ENCODE results near the gene PTPRT. TPM values are rescaled to one million over a fixed set of nuclear protein-coding genes. Genes with fewer than 3 reads are reported as not detected.
"Not testable (repeated sequence)": the region's sequence is repeated elsewhere in the genome, so short reads cannot be mapped to it uniquely, and the experiment has no call there.

The PTPRT gene
- polyA plus RNA-seq, 3 donors: not detected

- Mint-ChIP-seq H3K9me3 (peaks cover 2 to 15% (median 8%) of the 10 kb centered on the region in 7 donors), H3K27me3 (ENCODE audit: low read depth in 3 of 3) (peaks cover 0 to 2% (median 0%) of the 10 kb centered on the region in 3 donors), H3K36me3 (no peaks in the 10 kb centered on the region), H3K27ac (no peak overlapping the region), H3K4me1 (no peaks in the 10 kb centered on the region), H3K4me3 (no peak overlapping the region)
- intact Hi-C loops (cut with micrococcal nuclease): no loop called here
- no peak for DNase-seq
- H4K20me1 ChIP-seq (ENCODE audit: insufficient read depth, low read length): no peaks in the 10 kb centered on the region
- TF ChIP-seq CTCF (IDR thresholded peaks at IDR 0.05): no peak
- no peaks in the 10 kb centered on the region for H3K4me1 ChIP-seq (ENCODE audit: control insufficient read depth in 1 of 2, insufficient read depth in 2 of 2, low read length in 2 of 2)
- WGBS (ENCODE audit: insufficient coverage): 88% methylated on average over 2 of the region's 2 CpGs
- H3K27me3 ChIP-seq (ENCODE audit: control insufficient read depth in 2 of 2, insufficient read depth in 2 of 2, low read length in 2 of 2): no peaks in the 10 kb centered on the region
- H3K4me2 ChIP-seq (replicated peaks; ENCODE audit: extremely low read depth, low read length, poor library complexity, severe bottlenecking): no peak overlapping the region
- H3K4me3 ChIP-seq (replicated peaks in 1 of 3; ENCODE audit: low read depth in 2 of 3, low read length in 3 of 3): no peak overlapping the region
- H3K27ac ChIP-seq (ENCODE audit: low read depth in 1 of 2, low read length in 2 of 2): no peak overlapping the region
- H3K36me3 ChIP-seq (replicated peaks in 1 of 2; ENCODE audit: control insufficient read depth in 1 of 2, insufficient read depth in 2 of 2, low read length in 2 of 2): no peaks in the 10 kb centered on the region
- no peak overlapping the region for H2AFZ ChIP-seq (ENCODE audit: insufficient read depth, low read depth, low read length, poor library complexity, severe bottlenecking)
- no peaks in the 10 kb centered on the region for H3K9me3 ChIP-seq (replicated peaks in 1 of 2; ENCODE audit: control insufficient read depth in 1 of 2, insufficient read depth in 1 of 2, low read length in 2 of 2)
- no peaks in the 10 kb centered on the region for H3K79me2 ChIP-seq (ENCODE audit: insufficient read depth, low read length)
- no peak overlapping the region for H3K9ac ChIP-seq (ENCODE audit: insufficient read depth, low read length, poor library complexity, severe bottlenecking)
These were observed 975.6 kb downstream of the PTPRT start for GRCh38 chr20:42214074-42214473.

- Histone ChIP-seq H3K9me3 (replicated peaks in 1 of 2; ENCODE audit: control insufficient read depth in 1 of 2, insufficient read depth in 1 of 2, low read length in 2 of 2) (no peaks in the 10 kb centered on the region), H3K27ac (ENCODE audit: low read depth in 1 of 2, low read length in 2 of 2) (no peak overlapping the region), H3K4me3 (replicated peaks in 1 of 3; ENCODE audit: low read depth in 2 of 3, low read length in 3 of 3) (no peak overlapping the region), H3K79me2 (ENCODE audit: insufficient read depth, low read length) (no peaks in the 10 kb centered on the region), H2AFZ (ENCODE audit: insufficient read depth, low read depth, low read length, poor library complexity, severe bottlenecking) (no peak overlapping the region), H3K27me3 (ENCODE audit: control insufficient read depth in 2 of 2, insufficient read depth in 2 of 2, low read length in 2 of 2) (no peaks in the 10 kb centered on the region), H3K4me1 (ENCODE audit: control insufficient read depth in 1 of 2, insufficient read depth in 2 of 2, low read length in 2 of 2) (no peaks in the 10 kb centered on the region), H3K4me2 (replicated peaks; ENCODE audit: extremely low read depth, low read length, poor library complexity, severe bottlenecking) (no peak overlapping the region), H3K9ac (ENCODE audit: insufficient read depth, low read length, poor library complexity, severe bottlenecking) (no peak overlapping the region), H4K20me1 (ENCODE audit: insufficient read depth, low read length) (no peaks in the 10 kb centered on the region), H3K36me3 (replicated peaks in 1 of 2; ENCODE audit: control insufficient read depth in 1 of 2, insufficient read depth in 2 of 2, low read length in 2 of 2) (no peaks in the 10 kb centered on the region)
- Mint-ChIP-seq H3K4me3 (no peak overlapping the region), H3K27me3 (ENCODE audit: low read depth in 3 of 3) (peaks cover 0 to 2% (median 0%) of the 10 kb centered on the region in 3 donors), H3K36me3 (no peaks in the 10 kb centered on the region), H3K4me1 (no peaks in the 10 kb centered on the region), H3K9me3 (peaks cover 2 to 15% (median 5%) of the 10 kb centered on the region in 7 donors), H3K27ac (no peak overlapping the region)
- no peak for TF ChIP-seq CTCF (IDR thresholded peaks at IDR 0.05)
- intact Hi-C loops (cut with micrococcal nuclease): no loop called here
- DNase-seq: no peak
- WGBS (ENCODE audit: insufficient coverage): 88% methylated on average over 1 of the region's 3 CpGs
These were observed 977.3 kb downstream of the PTPRT start for GRCh38 chr20:42212391-42212790.

- not testable (repeated sequence) for H3K27me3 ChIP-seq (ENCODE audit: control insufficient read depth in 2 of 2, insufficient read depth in 2 of 2, low read length in 2 of 2); H3K4me1 ChIP-seq (ENCODE audit: control insufficient read depth in 1 of 2, insufficient read depth in 2 of 2, low read length in 2 of 2); H3K36me3 Mint-ChIP-seq; H3K36me3 ChIP-seq (replicated peaks in 1 of 2; ENCODE audit: control insufficient read depth in 1 of 2, insufficient read depth in 2 of 2, low read length in 2 of 2); H3K4me1 Mint-ChIP-seq; H3K27ac Mint-ChIP-seq; DNase-seq; H3K27ac ChIP-seq (ENCODE audit: low read depth in 1 of 2, low read length in 2 of 2); H3K4me3 Mint-ChIP-seq; H3K9me3 Mint-ChIP-seq; H3K4me3 ChIP-seq (replicated peaks in 1 of 3; ENCODE audit: low read depth in 2 of 3, low read length in 3 of 3); H3K4me2 ChIP-seq (replicated peaks; ENCODE audit: extremely low read depth, low read length, poor library complexity, severe bottlenecking); H3K9ac ChIP-seq (ENCODE audit: insufficient read depth, low read length, poor library complexity, severe bottlenecking); H3K79me2 ChIP-seq (ENCODE audit: insufficient read depth, low read length); H3K27me3 Mint-ChIP-seq (ENCODE audit: low read depth in 3 of 3); H3K9me3 ChIP-seq (replicated peaks in 1 of 2; ENCODE audit: control insufficient read depth in 1 of 2, insufficient read depth in 1 of 2, low read length in 2 of 2); H4K20me1 ChIP-seq (ENCODE audit: insufficient read depth, low read length); H2AFZ ChIP-seq (ENCODE audit: insufficient read depth, low read depth, low read length, poor library complexity, severe bottlenecking)
- intact Hi-C loops (cut with micrococcal nuclease): loop anchor here in 1 of 2 donors (10.0 kb wide), 1 partner anchor 328 kb away; no protein-coding TSS in a partner anchor
- WGBS (ENCODE audit: insufficient coverage): no CpG with 5 or more reads among the region's 15 CpGs
These were observed 983.1 kb downstream of the PTPRT start for GRCh38 chr20:42206557-42206956.

All from CD14-positive monocyte (primary cell).